ENCODE results near the gene NDEL1. TPM values are rescaled to one million over a fixed set of nuclear protein-coding genes. Genes with fewer than 3 reads are reported as not detected.

The NDEL1 gene
- total RNA-seq, 2 experiments from 2014 or later, result 59.7 to 65.5 TPM

DNA sequence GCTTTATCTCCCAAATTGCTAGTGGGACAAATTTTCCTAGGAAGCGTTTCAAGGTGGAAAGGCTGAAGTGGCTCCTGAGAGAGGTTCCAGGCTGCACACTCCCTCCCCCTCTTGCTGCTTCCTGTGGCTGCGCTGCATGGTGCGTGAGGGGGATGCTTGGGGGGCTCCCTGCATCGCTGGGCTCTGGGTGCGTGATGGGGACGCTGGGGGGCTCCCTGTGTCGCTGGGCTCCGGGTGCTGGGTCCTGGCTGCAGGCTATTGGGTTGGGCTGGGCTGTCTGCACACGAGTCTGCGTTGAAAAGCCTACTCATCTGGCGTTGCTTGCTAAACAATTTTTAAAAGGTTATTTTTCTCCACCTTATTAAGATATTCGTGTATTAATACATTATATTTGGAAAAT lies 30.1 kb downstream of the NDEL1 start:
- ChIA-PET CTCF (no interaction called here), POLR2A (no interaction called here)
- Mint-ChIP-seq H3K36me3 (ENCODE audit: low read depth) (peaks cover 27% of the 10 kb centered on the region), H3K4me3 (no peak overlapping the region), H3K9me3 (no peaks in the 10 kb centered on the region), H3K27ac (no peak overlapping the region), H3K27me3 (no peaks in the 10 kb centered on the region), H3K4me1 (no peaks in the 10 kb centered on the region)
- no peak for DNase-seq

DNA sequence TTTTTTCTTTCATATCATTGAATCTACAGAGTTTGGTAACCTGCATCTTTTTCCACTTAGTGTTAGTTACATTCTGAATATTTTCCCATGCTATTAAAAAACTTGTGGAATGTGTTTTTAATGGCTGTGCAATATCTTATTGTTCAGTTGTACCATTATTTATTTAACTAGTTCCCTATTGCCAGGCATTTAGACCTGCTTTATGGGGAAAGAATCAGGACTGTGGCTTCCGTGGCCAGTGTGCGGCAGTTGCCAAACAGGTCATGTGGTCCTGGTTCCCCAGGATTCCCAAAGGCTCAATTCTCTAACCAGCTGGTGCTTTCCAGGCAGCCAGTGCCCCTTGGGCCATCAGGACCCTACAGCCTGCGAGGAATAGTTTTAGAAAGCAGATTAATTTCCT lies 30.8 kb downstream of the NDEL1 start:
- no peak overlapping the region for H3K27ac Mint-ChIP-seq
- POLR2A ChIA-PET, result no interaction called here
- no peaks in the 10 kb centered on the region for H3K9me3 Mint-ChIP-seq
- H3K27me3 Mint-ChIP-seq, result no peaks in the 10 kb centered on the region
- H3K4me3 Mint-ChIP-seq, result no peak overlapping the region
- CTCF ChIA-PET, result no interaction called here
- no peak for DNase-seq
- H3K4me1 Mint-ChIP-seq, result no peaks in the 10 kb centered on the region
- H3K36me3 Mint-ChIP-seq (ENCODE audit: low read depth), result peaks cover 27% of the 10 kb centered on the region

DNA sequence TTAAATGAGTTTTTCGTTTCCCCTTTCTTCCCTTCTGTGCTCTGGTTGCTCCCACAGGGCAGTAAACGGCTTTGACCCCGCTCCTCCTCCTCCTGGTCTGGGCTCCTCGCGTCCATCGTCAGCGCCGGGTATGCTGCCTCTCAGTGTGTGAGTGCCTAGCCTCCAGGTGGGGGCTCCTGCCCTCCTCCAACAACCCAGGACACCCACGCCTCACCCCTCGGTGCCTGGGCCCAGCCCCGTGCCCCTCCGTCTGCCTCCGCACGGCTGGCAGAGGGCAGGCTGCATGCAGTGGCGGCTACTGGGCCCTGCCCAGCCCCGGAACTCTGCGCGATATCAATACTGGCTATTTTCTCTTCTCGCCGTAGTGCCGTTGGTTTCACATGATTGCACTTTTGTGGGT lies 31.2 kb downstream of the NDEL1 start:
- H3K27me3 Mint-ChIP-seq, result no peaks in the 10 kb centered on the region
- no peak overlapping the region for H3K27ac Mint-ChIP-seq
- peaks cover 24% of the 10 kb centered on the region for H3K36me3 Mint-ChIP-seq (ENCODE audit: low read depth)
- ChIA-PET CTCF (no interaction called here), POLR2A (no interaction called here)
- H3K4me3 Mint-ChIP-seq, result no peak overlapping the region
- no peak for DNase-seq
- H3K4me1 Mint-ChIP-seq, result no peaks in the 10 kb centered on the region
- H3K9me3 Mint-ChIP-seq, result no peaks in the 10 kb centered on the region

DNA sequence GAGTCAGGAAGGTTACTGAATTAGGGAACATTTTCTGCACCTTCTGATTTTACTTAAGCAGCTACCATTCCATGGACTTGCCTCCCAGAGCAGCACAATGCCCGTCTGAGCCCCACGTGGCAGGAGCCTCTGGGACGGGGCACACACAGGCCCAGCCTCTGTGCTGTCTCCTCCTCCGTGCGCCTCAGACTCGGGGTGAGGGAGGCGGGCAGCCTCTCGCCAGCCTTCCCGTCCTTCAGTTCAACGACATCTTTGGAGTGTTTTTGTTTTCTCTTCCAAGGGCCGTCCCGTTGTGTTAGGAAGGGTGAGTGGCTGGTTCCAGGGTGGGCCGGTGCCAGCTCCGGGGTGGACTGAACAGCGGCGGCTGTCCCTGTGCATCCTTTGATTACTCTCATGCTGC lies 31.8 kb downstream of the NDEL1 start:
- no peak overlapping the region for H3K27ac Mint-ChIP-seq
- no peak for DNase-seq
- no peaks in the 10 kb centered on the region for H3K4me1 Mint-ChIP-seq
- H3K27me3 Mint-ChIP-seq, result no peaks in the 10 kb centered on the region
- CTCF ChIA-PET, result no interaction called here
- POLR2A ChIA-PET, result no interaction called here
- H3K9me3 Mint-ChIP-seq, result no peaks in the 10 kb centered on the region
- H3K36me3 Mint-ChIP-seq (ENCODE audit: low read depth), result peaks cover 22% of the 10 kb centered on the region
- no peak overlapping the region for H3K4me3 Mint-ChIP-seq

DNA sequence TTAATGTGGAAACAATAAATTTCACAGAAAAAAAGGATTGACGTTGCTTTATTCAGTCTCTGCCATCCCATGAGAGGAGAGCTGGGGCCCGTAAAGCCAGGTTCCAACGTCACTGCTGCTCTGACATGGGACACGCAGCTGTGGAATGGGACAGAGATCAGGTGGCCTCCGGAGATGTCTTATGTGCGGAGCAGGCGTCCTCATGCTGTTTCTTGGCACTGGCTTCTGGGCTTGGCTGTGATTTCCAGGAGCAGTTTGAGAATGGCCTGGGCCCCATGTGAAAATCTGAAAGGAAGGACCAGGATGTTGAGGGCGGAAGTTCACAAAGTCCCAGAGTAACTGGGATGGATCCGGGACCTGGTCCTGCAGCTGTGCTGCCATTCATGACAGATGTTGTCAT lies 32.4 kb downstream of the NDEL1 start:
- CTCF ChIA-PET, result no interaction called here
- H3K27me3 Mint-ChIP-seq, result no peaks in the 10 kb centered on the region
- no peaks in the 10 kb centered on the region for H3K9me3 Mint-ChIP-seq
- no peak overlapping the region for H3K27ac Mint-ChIP-seq
- POLR2A ChIA-PET, result no interaction called here
- H3K4me3 Mint-ChIP-seq, result no peak overlapping the region
- no peak for DNase-seq
- peaks cover 22% of the 10 kb centered on the region for H3K36me3 Mint-ChIP-seq (ENCODE audit: low read depth)
- H3K4me1 Mint-ChIP-seq, result no peaks in the 10 kb centered on the region

DNA sequence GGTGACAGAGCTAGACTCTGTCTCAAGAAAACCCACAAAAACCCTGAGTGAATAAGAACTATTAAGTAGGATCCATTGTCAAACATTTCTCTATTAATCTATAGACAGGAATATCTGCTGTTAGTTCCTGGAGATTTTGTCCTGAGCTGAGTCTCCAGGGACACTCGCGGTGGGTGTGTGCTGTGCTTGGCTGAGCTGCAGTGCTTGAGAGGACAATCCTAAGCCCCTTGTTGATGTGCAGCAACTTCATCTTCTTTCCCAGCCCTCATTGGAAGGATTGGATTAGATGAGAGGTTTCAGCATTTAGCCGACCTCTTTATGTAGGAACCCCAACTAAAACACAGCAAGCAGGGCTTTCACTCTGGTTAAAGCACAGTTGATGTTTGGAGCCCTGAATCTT lies 33.3 kb downstream of the NDEL1 start:
- H3K27me3 Mint-ChIP-seq, result no peaks in the 10 kb centered on the region
- H3K4me1 Mint-ChIP-seq, result no peaks in the 10 kb centered on the region
- DNase-seq, result no peak
- H3K4me3 Mint-ChIP-seq, result no peak overlapping the region
- CTCF ChIA-PET, result no interaction called here
- no peaks in the 10 kb centered on the region for H3K9me3 Mint-ChIP-seq
- H3K36me3 Mint-ChIP-seq (ENCODE audit: low read depth), result peaks cover 22% of the 10 kb centered on the region
- POLR2A ChIA-PET, result no interaction called here
- no peak overlapping the region for H3K27ac Mint-ChIP-seq

DNA sequence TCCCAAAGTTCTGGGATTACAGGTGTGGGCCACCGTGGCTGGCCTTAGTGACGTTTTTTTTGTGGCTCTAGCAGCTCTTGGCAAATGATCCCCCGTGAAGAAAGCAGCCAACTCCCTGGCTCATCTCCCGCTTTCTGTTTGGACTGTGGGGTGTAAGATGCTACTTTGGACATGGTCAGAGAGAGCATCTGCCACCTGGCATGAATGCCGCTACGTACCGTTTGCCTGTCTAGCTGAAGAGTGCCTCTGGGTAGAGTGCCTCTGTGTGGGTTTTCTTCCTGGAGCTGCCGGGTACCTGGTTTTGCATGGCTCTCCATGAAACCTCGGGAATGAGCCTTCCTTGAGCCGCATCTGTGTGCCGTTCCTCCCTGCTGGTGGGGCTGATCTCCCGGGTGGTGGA lies 34.3 kb downstream of the NDEL1 start:
- H3K27ac Mint-ChIP-seq, result no peak overlapping the region
- H3K27me3 Mint-ChIP-seq, result no peaks in the 10 kb centered on the region
- no peaks in the 10 kb centered on the region for H3K9me3 Mint-ChIP-seq
- ChIA-PET CTCF (no interaction called here), POLR2A (no interaction called here)
- H3K4me1 Mint-ChIP-seq, result no peaks in the 10 kb centered on the region
- no peak overlapping the region for H3K4me3 Mint-ChIP-seq
- H3K36me3 Mint-ChIP-seq (ENCODE audit: low read depth), result peaks cover 26% of the 10 kb centered on the region
- no peak for DNase-seq

DNA sequence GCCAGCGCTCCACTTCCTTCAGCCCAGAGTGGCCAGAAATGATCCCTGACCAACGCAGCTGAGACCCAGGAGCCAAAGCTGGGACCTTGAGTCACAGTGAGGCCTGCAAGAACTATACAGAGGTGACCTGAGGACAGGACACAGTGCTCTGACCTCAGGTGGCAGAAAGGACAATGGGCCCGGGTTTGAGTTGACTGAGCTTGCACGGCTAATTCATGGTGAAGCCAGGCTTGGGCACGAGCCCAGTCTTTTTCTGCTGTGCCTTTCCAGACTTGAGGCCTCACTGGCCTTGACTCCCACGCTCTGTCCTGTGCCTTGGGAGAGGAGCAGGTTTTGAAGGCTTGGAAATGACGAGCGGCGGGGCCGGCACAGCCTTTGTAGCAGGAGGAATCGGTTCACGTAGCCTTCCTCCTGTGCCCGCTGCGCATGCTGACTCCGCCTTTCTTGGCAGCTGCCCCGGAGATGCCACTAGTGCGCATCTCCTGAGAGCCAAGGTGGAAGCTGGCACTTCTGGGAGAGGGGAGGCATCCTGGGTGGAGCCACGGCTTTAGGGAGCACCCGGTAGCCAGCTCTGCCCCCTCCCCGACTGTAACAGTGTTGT lies 34.9 kb downstream of the NDEL1 start:
- POLR2A ChIA-PET, result interaction anchor here (0.6 kb wide), 1 partner anchor 203 kb away, joined by 4 read pairs; no protein-coding TSS in a partner anchor
- DNase-seq, result no peak
- no peaks in the 10 kb centered on the region for H3K9me3 Mint-ChIP-seq
- H3K4me1 Mint-ChIP-seq, result no peaks in the 10 kb centered on the region
- no peak overlapping the region for H3K27ac Mint-ChIP-seq
- no peak overlapping the region for H3K4me3 Mint-ChIP-seq
- CTCF ChIA-PET, result interaction anchor here (0.9 to 1.6 kb wide), 3 partner anchors 18 to 87 kb away, joined by 3 to 4 read pairs (median 3); no protein-coding TSS in a partner anchor
- no peaks in the 10 kb centered on the region for H3K27me3 Mint-ChIP-seq
- H3K36me3 Mint-ChIP-seq (ENCODE audit: low read depth), result peaks cover 30% of the 10 kb centered on the region

DNA sequence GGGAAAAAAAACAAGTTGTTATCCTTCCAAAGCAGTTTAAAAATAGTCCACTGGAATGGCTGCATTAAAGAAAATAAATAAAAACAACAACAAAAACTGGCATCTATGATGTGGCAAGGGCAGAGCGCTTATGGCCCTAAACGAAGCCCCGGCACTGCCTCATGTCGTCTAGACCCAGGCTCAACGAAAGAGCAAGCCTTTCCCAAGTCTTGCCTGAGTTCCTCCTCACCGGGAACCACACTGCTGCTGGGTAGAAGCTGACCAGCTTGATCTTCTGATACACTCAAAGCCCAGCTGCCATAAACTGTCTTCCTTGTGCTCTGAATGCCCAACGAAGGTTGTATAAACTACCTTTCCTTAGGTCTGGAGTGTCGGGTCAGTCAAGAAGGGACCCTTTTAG lies 37.0 kb downstream of the NDEL1 start:
- ChIA-PET POLR2A (no interaction called here), CTCF (interaction anchor here (1.5 kb wide), 1 partner anchor 10 kb away, joined by 4 read pairs; no protein-coding TSS in a partner anchor)
- no peak for DNase-seq
- no peak overlapping the region for H3K4me3 Mint-ChIP-seq
- no peaks in the 10 kb centered on the region for H3K4me1 Mint-ChIP-seq
- H3K27me3 Mint-ChIP-seq, result no peaks in the 10 kb centered on the region
- H3K36me3 Mint-ChIP-seq (ENCODE audit: low read depth), result peaks cover 30% of the 10 kb centered on the region
- H3K27ac Mint-ChIP-seq, result no peak overlapping the region
- no peaks in the 10 kb centered on the region for H3K9me3 Mint-ChIP-seq

DNA sequence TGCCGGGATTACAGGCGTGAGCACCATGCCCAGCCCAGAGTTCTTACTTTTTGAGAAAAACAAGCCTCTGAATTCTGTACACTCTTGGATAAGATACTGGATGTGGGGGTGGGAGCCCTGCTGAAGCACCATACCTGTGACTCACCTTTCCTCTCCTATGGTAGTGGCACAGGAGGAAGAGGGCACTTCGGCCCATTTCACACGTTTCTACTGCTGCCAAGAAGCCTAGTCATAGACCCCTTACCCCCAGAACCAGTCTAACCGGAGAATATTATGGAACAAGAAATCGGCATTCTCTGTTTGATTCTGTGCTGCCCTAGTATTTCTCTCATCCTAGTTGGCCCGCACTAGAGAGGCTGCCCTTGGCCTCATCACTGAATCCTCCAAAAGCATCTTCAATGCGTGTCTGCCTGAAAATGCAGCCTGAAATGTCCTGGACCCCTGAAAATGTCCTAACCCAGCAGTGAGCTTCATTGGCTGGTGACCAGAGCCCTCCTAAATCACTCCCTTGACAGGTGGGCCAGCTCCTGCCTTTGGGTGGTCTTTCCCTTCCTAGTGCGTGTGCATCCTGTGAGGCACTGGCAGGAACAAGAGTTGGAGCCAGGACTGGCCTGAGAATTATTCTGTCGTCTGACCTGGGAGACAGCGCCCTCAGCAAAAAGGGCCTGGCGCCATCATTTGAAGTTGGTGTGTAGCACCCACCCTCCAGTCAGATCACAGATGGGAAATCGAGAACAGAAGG lies 37.9 kb downstream of the NDEL1 start:
- no peak overlapping the region for H3K27ac Mint-ChIP-seq
- ChIA-PET POLR2A (no interaction called here), CTCF (no interaction called here)
- H3K36me3 Mint-ChIP-seq (ENCODE audit: low read depth), result peaks cover 23% of the 10 kb centered on the region
- no peaks in the 10 kb centered on the region for H3K9me3 Mint-ChIP-seq
- no peak overlapping the region for H3K4me3 Mint-ChIP-seq
- no peaks in the 10 kb centered on the region for H3K27me3 Mint-ChIP-seq
- no peaks in the 10 kb centered on the region for H3K4me1 Mint-ChIP-seq
- no peak for DNase-seq

DNA sequence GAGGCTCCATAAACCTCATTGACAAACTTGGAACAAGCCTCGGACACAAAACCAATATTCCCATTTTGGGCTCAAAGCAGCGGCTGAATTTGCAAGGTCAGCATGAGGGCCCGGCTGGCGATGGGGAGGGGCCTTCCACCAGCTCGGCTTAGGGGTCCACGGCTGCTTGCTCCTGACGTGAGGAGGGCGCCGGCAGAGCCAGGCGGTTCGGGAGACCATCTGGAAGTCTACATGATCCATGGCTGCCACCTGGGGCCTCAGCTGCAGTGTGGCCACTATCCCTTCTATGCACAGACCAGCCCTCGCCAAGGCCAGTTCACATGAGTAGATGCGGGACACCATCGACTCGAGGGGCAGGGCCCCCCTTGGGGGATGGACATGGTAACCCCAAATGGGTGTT lies 39.1 kb downstream of the NDEL1 start:
- H3K27me3 Mint-ChIP-seq, result no peaks in the 10 kb centered on the region
- no peak overlapping the region for H3K4me3 Mint-ChIP-seq
- no peak overlapping the region for H3K27ac Mint-ChIP-seq
- peaks cover 23% of the 10 kb centered on the region for H3K36me3 Mint-ChIP-seq (ENCODE audit: low read depth)
- CTCF ChIA-PET, result no interaction called here
- POLR2A ChIA-PET, result no interaction called here
- no peak for DNase-seq
- H3K9me3 Mint-ChIP-seq, result no peaks in the 10 kb centered on the region
- H3K4me1 Mint-ChIP-seq, result no peaks in the 10 kb centered on the region

DNA sequence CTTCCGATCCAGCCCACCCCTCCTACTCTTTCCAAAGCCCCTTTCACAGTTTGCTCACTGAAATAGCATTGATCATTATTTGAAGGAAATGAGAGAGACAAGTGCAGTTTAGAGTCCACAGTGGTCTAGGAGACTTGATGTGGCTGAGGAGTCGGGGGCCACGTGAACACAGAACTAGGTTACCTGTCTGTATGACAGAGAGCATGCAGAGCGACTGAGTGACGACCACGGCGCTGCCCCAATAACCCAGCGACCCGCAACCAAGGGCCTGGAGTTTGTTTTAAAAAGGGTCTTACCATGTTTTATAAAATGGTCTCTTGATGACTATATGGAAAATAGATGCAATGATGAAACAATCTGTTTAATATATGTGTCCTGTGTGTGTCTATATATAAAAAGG lies 39.5 kb downstream of the NDEL1 start:
- no peak overlapping the region for H3K27ac Mint-ChIP-seq

DNA sequence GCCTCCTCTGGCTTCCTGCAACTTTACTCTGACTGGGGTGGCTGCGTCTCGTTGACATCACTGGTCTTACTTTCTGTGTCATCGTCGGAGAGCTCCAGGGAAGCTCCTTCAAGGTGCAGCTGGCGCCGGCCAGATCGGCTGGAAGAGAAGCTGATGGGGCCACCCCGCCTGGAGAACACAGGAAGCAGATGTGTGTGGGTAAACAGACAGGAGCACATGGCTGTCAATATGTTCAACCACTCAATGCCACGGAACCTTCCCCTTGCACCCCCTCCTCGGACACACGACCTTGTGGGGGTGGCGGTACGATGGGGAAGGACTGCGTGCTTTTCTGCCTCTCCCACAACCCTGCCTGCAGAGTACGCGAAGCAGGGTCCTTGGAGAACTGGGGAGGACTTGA lies 40.1 kb downstream of the NDEL1 start:
- ChIA-PET CTCF (no interaction called here), POLR2A (no interaction called here)
- DNase-seq, result no peak
- no peaks in the 10 kb centered on the region for H3K4me1 Mint-ChIP-seq
- H3K9me3 Mint-ChIP-seq, result no peaks in the 10 kb centered on the region
- no peaks in the 10 kb centered on the region for H3K27me3 Mint-ChIP-seq
- peaks cover 26% of the 10 kb centered on the region for H3K36me3 Mint-ChIP-seq (ENCODE audit: low read depth)
- H3K27ac Mint-ChIP-seq, result peak overlapping the region; percentile 77
- H3K4me3 Mint-ChIP-seq, result no peak overlapping the region

More for the DNA sequence above, 39.5 kb downstream of the NDEL1 start:
- Mint-ChIP-seq H3K4me3 (no peak overlapping the region), H3K36me3 (ENCODE audit: low read depth) (peaks cover 23% of the 10 kb centered on the region), H3K27me3 (no peaks in the 10 kb centered on the region), H3K4me1 (no peaks in the 10 kb centered on the region), H3K9me3 (no peaks in the 10 kb centered on the region)
- POLR2A ChIA-PET, result no interaction called here
- no peak for DNase-seq
- CTCF ChIA-PET, result no interaction called here

DNA sequence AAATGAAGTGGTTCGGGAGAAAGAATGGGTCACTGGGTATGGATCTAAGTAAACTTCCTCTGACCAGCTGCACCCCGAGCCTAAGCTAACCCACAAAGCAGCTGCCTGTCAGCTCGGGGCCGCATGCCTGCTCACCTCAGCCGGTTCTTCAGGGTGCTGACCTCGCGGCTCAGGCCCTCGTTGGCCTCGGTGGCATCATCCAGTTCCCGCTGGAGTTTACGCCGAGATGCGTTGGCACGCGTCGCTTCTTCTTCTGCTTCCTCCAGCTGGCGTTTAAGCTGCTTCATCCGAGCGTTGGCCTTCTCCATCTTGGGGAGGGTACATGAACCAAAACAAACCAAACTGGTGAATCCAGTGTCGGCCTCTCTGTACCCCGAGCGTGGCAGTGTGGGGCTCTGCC lies 41.1 kb downstream of the NDEL1 start:
- Mint-ChIP-seq H3K9me3 (no peaks in the 10 kb centered on the region), H3K4me3 (no peak overlapping the region), H3K27me3 (no peaks in the 10 kb centered on the region), H3K27ac (no peak overlapping the region), H3K4me1 (no peaks in the 10 kb centered on the region), H3K36me3 (ENCODE audit: low read depth) (peaks cover 26% of the 10 kb centered on the region)
- ChIA-PET POLR2A (no interaction called here), CTCF (no interaction called here)
- no peak for DNase-seq

Data from activated CD4-positive, alpha-beta T cell treated with anti-CD3 and anti-CD28 coated beads, Interleukin-2, amount 10 ng/mL, durations not matched to agents 7 days and 5 days (primary cell).